ENCODE data around the gene OSTF1. TPM values are rescaled to one million over a fixed set of nuclear protein-coding genes. Genes with fewer than 3 reads are reported as not detected.

Gene OSTF1
- total RNA-seq, 1 experiment from 2014 or later: 17.8 TPM

- CTCF ChIA-PET: no interaction called here
- Mint-ChIP-seq H3K9me3 (no peaks in the 10 kb centered on the region), H3K27ac (no peak overlapping the region), H3K4me3 (no peak overlapping the region), H3K27me3 (ENCODE audit: low read depth) (no peaks in the 10 kb centered on the region), H3K36me3 (no peaks in the 10 kb centered on the region), H3K4me1 (no peaks in the 10 kb centered on the region)
- ATAC-seq: no peak
- TF ChIP-seq, protein P1, sequence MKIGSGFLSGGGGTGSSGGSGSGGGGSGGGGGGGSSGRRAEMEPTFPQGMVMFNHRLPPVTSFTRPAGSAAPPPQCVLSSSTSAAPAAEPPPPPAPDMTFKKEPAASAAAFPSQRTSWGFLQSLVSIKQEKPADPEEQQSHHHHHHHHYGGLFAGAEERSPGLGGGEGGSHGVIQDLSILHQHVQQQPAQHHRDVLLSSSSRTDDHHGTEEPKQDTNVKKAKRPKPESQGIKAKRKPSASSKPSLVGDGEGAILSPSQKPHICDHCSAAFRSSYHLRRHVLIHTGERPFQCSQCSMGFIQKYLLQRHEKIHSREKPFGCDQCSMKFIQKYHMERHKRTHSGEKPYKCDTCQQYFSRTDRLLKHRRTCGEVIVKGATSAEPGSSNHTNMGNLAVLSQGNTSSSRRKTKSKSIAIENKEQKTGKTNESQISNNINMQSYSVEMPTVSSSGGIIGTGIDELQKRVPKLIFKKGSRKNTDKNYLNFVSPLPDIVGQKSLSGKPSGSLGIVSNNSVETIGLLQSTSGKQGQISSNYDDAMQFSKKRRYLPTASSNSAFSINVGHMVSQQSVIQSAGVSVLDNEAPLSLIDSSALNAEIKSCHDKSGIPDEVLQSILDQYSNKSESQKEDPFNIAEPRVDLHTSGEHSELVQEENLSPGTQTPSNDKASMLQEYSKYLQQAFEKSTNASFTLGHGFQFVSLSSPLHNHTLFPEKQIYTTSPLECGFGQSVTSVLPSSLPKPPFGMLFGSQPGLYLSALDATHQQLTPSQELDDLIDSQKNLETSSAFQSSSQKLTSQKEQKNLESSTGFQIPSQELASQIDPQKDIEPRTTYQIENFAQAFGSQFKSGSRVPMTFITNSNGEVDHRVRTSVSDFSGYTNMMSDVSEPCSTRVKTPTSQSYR (CRISPR knock-in tag; IDR thresholded peaks at IDR 0.05): no peak
- TF ChIP-seq ZNF317 (CRISPR knock-in tag; IDR thresholded peaks at IDR 0.05; ENCODE audit: borderline replicate concordance, low read depth): no peak
- no peak for TF ChIP-seq TEAD4 (CRISPR knock-in tag; IDR thresholded peaks at IDR 0.05)
- POLR2A ChIA-PET: no interaction called here
- DNase-seq (ENCODE audit: low spot score): no peak
Observed at GRCh38 chr9:75156858-75157257, 68.5 kb downstream of the OSTF1 start.

- ChIA-PET POLR2A (interaction anchor here (0.6 kb wide), 1 partner anchor 1233 kb away, joined by 3 read pairs; the partner anchor contains the start of gene RFK), CTCF (no interaction called here)
- no peak for ATAC-seq
- Mint-ChIP-seq H3K4me3 (no peak overlapping the region), H3K4me1 (no peaks in the 10 kb centered on the region), H3K9me3 (peaks cover 17% of the 10 kb centered on the region), H3K27ac (no peak overlapping the region), H3K27me3 (ENCODE audit: low read depth) (no peaks in the 10 kb centered on the region), H3K36me3 (no peaks in the 10 kb centered on the region; the same call in 1 of the 2 replicates)
- TF ChIP-seq ZNF138 (CRISPR knock-in tag; conservative IDR thresholded peaks at IDR 0.05): no peak
- TF ChIP-seq ESRRA (CRISPR knock-in tag; IDR thresholded peaks at IDR 0.05; ENCODE audit: borderline replicate concordance): no peak
- no peak for TF ChIP-seq AFF4 (CRISPR knock-in tag; IDR thresholded peaks at IDR 0.05; ENCODE audit: borderline replicate concordance)
- no peak for TF ChIP-seq ZMAT4 (CRISPR knock-in tag; IDR thresholded peaks at IDR 0.05)
- no peak for TF ChIP-seq NR3C1 (CRISPR knock-in tag; conservative IDR thresholded peaks at IDR 0.05; ENCODE audit: low read depth)
- no peak for TF ChIP-seq FOXK1 (CRISPR knock-in tag; IDR thresholded peaks at IDR 0.05)
- TF ChIP-seq MXD4 (CRISPR knock-in tag; IDR thresholded peaks at IDR 0.05; ENCODE audit: borderline replicate concordance): no peak
- TF ChIP-seq, protein P2, sequence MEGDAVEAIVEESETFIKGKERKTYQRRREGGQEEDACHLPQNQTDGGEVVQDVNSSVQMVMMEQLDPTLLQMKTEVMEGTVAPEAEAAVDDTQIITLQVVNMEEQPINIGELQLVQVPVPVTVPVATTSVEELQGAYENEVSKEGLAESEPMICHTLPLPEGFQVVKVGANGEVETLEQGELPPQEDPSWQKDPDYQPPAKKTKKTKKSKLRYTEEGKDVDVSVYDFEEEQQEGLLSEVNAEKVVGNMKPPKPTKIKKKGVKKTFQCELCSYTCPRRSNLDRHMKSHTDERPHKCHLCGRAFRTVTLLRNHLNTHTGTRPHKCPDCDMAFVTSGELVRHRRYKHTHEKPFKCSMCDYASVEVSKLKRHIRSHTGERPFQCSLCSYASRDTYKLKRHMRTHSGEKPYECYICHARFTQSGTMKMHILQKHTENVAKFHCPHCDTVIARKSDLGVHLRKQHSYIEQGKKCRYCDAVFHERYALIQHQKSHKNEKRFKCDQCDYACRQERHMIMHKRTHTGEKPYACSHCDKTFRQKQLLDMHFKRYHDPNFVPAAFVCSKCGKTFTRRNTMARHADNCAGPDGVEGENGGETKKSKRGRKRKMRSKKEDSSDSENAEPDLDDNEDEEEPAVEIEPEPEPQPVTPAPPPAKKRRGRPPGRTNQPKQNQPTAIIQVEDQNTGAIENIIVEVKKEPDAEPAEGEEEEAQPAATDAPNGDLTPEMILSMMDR (IDR thresholded peaks at IDR 0.05): no peak
- TF ChIP-seq ZNF671 (CRISPR knock-in tag; IDR thresholded peaks at IDR 0.05): no peak
- TF ChIP-seq, protein P3, sequence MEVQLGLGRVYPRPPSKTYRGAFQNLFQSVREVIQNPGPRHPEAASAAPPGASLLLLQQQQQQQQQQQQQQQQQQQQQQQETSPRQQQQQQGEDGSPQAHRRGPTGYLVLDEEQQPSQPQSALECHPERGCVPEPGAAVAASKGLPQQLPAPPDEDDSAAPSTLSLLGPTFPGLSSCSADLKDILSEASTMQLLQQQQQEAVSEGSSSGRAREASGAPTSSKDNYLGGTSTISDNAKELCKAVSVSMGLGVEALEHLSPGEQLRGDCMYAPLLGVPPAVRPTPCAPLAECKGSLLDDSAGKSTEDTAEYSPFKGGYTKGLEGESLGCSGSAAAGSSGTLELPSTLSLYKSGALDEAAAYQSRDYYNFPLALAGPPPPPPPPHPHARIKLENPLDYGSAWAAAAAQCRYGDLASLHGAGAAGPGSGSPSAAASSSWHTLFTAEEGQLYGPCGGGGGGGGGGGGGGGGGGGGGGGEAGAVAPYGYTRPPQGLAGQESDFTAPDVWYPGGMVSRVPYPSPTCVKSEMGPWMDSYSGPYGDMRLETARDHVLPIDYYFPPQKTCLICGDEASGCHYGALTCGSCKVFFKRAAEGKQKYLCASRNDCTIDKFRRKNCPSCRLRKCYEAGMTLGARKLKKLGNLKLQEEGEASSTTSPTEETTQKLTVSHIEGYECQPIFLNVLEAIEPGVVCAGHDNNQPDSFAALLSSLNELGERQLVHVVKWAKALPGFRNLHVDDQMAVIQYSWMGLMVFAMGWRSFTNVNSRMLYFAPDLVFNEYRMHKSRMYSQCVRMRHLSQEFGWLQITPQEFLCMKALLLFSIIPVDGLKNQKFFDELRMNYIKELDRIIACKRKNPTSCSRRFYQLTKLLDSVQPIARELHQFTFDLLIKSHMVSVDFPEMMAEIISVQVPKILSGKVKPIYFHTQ (CRISPR knock-in tag; IDR thresholded peaks at IDR 0.05): no peak
- no peak for TF ChIP-seq TEAD4 (CRISPR knock-in tag; IDR thresholded peaks at IDR 0.05)
- no peak for TF ChIP-seq GRHL2 (CRISPR knock-in tag; IDR thresholded peaks at IDR 0.05; ENCODE audit: insufficient replicate concordance, severe bottlenecking)
- TF ChIP-seq ZNF396 (CRISPR knock-in tag; IDR thresholded peaks at IDR 0.05; ENCODE audit: borderline replicate concordance): no peak
- no peak for TF ChIP-seq IRF2 (CRISPR knock-in tag; IDR thresholded peaks at IDR 0.05; ENCODE audit: borderline replicate concordance, low read depth)
- TF ChIP-seq SMAD4 (CRISPR knock-in tag; IDR thresholded peaks at IDR 0.05): no peak
- TF ChIP-seq, protein P4, sequence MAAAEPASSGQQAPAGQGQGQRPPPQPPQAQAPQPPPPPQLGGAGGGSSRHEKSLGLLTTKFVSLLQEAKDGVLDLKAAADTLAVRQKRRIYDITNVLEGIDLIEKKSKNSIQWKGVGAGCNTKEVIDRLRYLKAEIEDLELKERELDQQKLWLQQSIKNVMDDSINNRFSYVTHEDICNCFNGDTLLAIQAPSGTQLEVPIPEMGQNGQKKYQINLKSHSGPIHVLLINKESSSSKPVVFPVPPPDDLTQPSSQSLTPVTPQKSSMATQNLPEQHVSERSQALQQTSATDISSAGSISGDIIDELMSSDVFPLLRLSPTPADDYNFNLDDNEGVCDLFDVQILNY (CRISPR knock-in tag; IDR thresholded peaks at IDR 0.05): no peak
- no peak for TF ChIP-seq ZNF219 (CRISPR knock-in tag; IDR thresholded peaks at IDR 0.05; ENCODE audit: borderline replicate concordance)
- TF ChIP-seq MYBL2 (CRISPR knock-in tag; IDR thresholded peaks at IDR 0.05): no peak
- TF ChIP-seq TEAD1 (CRISPR knock-in tag; IDR thresholded peaks at IDR 0.05): no peak
- no peak for DNase-seq (ENCODE audit: low spot score)
Observed at GRCh38 chr9:75161116-75161857, 73.0 kb downstream of the OSTF1 start.

Measured in WTC11 (cell line).